Panc1 (cell line): Measurements from ENCODE around the gene MYT1. TPM values are rescaled to one million over a fixed set of nuclear protein-coding genes. Genes with fewer than 3 reads are reported as not detected.

ENCODE experiments used
- ATAC-seq: fragments of 200-7000 bp; cut with Tn5 transposase; 2 replicates; pipeline ENCODE4 v1.9.1; 2020; ENCODE audit warnings: mild to moderate bottlenecking, moderate library complexity
- BruUV-seq: library from RNA; stranded (reverse); fragments of 400-500 nt; replicated peaks from 2 replicates; lab custom pipeline; 2021; lab: Mats Ljungman, UMichigan
- CTCF ChIA-PET: fragments of 300-600 bp; sonication (Branson Sonifier 250); formaldehyde crosslinking; loops from one replicate; lab custom pipeline; 2022; ENCODE audit warnings: antibody characterized with exemption; lab: Charles Lee
- POLR2A ChIA-PET: fragments of 300-600 bp; sonication (Branson Sonifier 250); formaldehyde crosslinking; loops from one replicate; lab custom pipeline; 2022; ENCODE audit warnings: antibody characterized with exemption; lab: Charles Lee
- DNase-seq: peaks from one replicate; pipeline ENCODE4 v3.0.0-alpha.2; 2010; ENCODE audit warnings: low read depth, low spot score
- H3K27ac ChIP-seq: 2 replicates; pipeline ENCODE4 v1.5.1; 2011; ENCODE audit warnings: mild to moderate bottlenecking, low read length, inconsistent platforms
- H3K27me3 ChIP-seq: fragments of 200-500 bp; sonication (Bioruptor generic); 2 replicates; pipeline ENCODE4 v1.6.0; 2014; ENCODE audit warnings: low read length, inconsistent platforms; ENCODE audit not compliant: control insufficient read depth, insufficient read depth
- H3K36me3 ChIP-seq: fragments of 200-500 bp; sonication (Bioruptor generic); 2 replicates; pipeline ENCODE4 v1.5.1; 2014; ENCODE audit warnings: inconsistent platforms, mild to moderate bottlenecking, low read length, moderate library complexity; ENCODE audit not compliant: control insufficient read depth, insufficient read depth
- H3K4me1 ChIP-seq: 2 replicates; pipeline ENCODE4 v1.5.1; 2011; ENCODE audit warnings: inconsistent platforms, mild to moderate bottlenecking, low read length, moderate library complexity; ENCODE audit not compliant: control insufficient read depth, insufficient read depth
- H3K4me3 ChIP-seq, 2 experiments: 2 replicates each; pipeline ENCODE4 v1.5.1; 2011 to 2012; ENCODE audit warnings: low read depth in 2 of 2, low read length in 2 of 2, mild to moderate bottlenecking in 2 of 2, inconsistent platforms in 1 of 2, moderate library complexity in 1 of 2
- H3K9me3 ChIP-seq: fragments of 200-500 bp; sonication (Bioruptor generic); 2 replicates; pipeline ENCODE4 v1.5.1; 2014; ENCODE audit warnings: low read depth, mild to moderate bottlenecking, inconsistent platforms, low read length, moderate library complexity; ENCODE audit not compliant: control insufficient read depth, insufficient read depth
- POLR2AphosphoS5 ChIP-seq: IDR thresholded peaks from 2 replicates; pipeline ENCODE4 v1.6.1; 2012; ENCODE audit warnings: mild to moderate bottlenecking, low read depth, low read length, moderate library complexity
- REST ChIP-seq, 2 experiments: IDR thresholded peaks; 2 replicates each; pipeline ENCODE4 v1.6.1; 2011 to 2012; ENCODE audit warnings: low read depth in 2 of 2, control low read depth in 1 of 2, low read length in 1 of 2, mild to moderate bottlenecking in 1 of 2, moderate library complexity in 1 of 2; ENCODE audit not compliant: insufficient read depth in 1 of 2
- SIN3A ChIP-seq: IDR thresholded peaks from 2 replicates; pipeline ENCODE4 v1.6.1; 2012; ENCODE audit warnings: low read depth, mild to moderate bottlenecking, low read length, moderate library complexity, borderline replicate concordance; ENCODE audit not compliant: insufficient read depth
- TCF7L2 ChIP-seq: IDR thresholded peaks from 2 replicates; pipeline ENCODE4 v1.6.1; 2011; ENCODE audit warnings: mild to moderate bottlenecking, low read depth, low read length, inconsistent platforms
- in situ Hi-C: cut with HindIII; loops from 2 replicates; pipeline ENCODE4 v1.10.0; 2016; ENCODE audit warnings: low sequenced_read_pairs, low pct_unique_long_range_greater_than_20kb
- intact Hi-C: fragments of 100-400 bp; cut with micrococcal nuclease; formaldehyde crosslinking; loops from one replicate; pipeline ENCODE4 v1.10.0; 2022; ENCODE audit not compliant: unreplicated experiment
- total RNA-seq: library from RNA; stranded (reverse); gene quantifications from one replicate; pipeline ENCODE4 v1.2.1, GENCODE V29; 2021; ENCODE audit not compliant: unreplicated experiment
- TF ChIP-seq, protein P1 (sequence below): fragments of 450-650 bp; IDR thresholded peaks from 2 replicates; pipeline ENCODE4 v1.5.1; 2017; ENCODE audit warnings: mild to moderate bottlenecking

MYT1 gene
- total RNA-seq, 1 experiment from 2014 or later, result 0.41 TPM

GRCh38 chr20:64181391-64181790 is 17.1 kb downstream of the MYT1 start:
- BruUV-seq, result no TSS peak
- DNase-seq (no peak), ATAC-seq (no peak)
- TF ChIP-seq REST (IDR thresholded peaks at IDR 0.05; ENCODE audit: insufficient read depth in 1 of 2, low read depth in 2 of 2, low read length in 1 of 2) (no peak), POLR2AphosphoS5 (no peak), SIN3A (no peak), TCF7L2 (no peak)
- TF ChIP-seq, protein P1, sequence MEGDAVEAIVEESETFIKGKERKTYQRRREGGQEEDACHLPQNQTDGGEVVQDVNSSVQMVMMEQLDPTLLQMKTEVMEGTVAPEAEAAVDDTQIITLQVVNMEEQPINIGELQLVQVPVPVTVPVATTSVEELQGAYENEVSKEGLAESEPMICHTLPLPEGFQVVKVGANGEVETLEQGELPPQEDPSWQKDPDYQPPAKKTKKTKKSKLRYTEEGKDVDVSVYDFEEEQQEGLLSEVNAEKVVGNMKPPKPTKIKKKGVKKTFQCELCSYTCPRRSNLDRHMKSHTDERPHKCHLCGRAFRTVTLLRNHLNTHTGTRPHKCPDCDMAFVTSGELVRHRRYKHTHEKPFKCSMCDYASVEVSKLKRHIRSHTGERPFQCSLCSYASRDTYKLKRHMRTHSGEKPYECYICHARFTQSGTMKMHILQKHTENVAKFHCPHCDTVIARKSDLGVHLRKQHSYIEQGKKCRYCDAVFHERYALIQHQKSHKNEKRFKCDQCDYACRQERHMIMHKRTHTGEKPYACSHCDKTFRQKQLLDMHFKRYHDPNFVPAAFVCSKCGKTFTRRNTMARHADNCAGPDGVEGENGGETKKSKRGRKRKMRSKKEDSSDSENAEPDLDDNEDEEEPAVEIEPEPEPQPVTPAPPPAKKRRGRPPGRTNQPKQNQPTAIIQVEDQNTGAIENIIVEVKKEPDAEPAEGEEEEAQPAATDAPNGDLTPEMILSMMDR, result no peak
- ChIA-PET POLR2A (no interaction called here), CTCF (no interaction called here)
- Histone ChIP-seq H3K9me3 (no peaks in the 10 kb centered on the region), H3K4me3 (no peak overlapping the region), H3K4me1 (no peaks in the 10 kb centered on the region), H3K27ac (no peak overlapping the region), H3K27me3 (no peaks in the 10 kb centered on the region), H3K36me3 (no peaks in the 10 kb centered on the region)
- intact Hi-C loops, result no loop called here
- in situ Hi-C loops, result no loop called here

DNA sequence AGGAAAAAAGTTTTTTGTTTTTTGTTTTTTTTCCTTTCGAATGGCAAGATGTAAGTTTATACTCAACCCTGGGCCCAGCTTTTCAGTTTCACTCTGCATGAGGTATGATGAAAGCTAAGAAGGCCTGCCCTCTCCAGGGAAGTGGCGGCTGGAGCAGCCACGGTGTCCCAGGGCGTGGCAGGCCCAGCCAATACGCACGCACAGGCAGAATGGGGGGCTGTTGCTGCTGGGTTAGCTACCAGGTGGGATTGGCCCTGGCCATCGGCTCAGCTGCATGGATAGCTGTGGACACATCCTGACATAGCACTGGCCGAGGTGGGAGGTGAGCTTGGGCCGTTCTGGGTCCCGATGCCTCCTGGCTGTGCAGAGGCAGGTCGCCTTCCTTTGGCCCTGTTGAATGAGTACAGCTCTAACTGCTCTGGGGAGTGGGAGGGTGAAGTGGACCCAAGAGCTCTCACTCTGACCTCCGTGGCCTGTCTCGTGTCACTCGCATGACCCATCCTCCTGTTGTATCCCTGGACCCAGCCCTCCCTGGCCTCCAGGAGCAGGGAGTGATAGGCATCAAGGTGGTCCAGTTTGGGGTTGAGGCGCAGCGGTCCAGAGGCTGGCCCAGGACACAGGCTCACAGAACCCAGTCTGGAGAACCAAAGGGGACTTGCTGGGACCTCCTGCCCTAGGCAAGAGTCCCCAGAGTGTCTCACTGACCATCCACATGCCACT is 18.1 kb downstream of the MYT1 start:
- intact Hi-C loops, result no loop called here
- in situ Hi-C loops, result no loop called here
- TF ChIP-seq REST (IDR thresholded peaks at IDR 0.05; ENCODE audit: insufficient read depth in 1 of 2, low read depth in 2 of 2, low read length in 1 of 2), result no peak
- no peak for TF ChIP-seq POLR2AphosphoS5
- TF ChIP-seq TCF7L2, result no peak
- H3K9me3 ChIP-seq, result no peaks in the 10 kb centered on the region
- H3K4me1 ChIP-seq, result no peaks in the 10 kb centered on the region
- no peak overlapping the region for H3K4me3 ChIP-seq
- no peaks in the 10 kb centered on the region for H3K27me3 ChIP-seq
- H3K27ac ChIP-seq, result no peak overlapping the region
- ATAC-seq, result no peak
- H3K36me3 ChIP-seq, result no peaks in the 10 kb centered on the region
- CTCF ChIA-PET, result no interaction called here
- POLR2A ChIA-PET, result no interaction called here
- no TSS peak for BruUV-seq
- DNase-seq, result no peak
